ENCODE data around the gene PPIF. TPM values are rescaled to one million over a fixed set of nuclear protein-coding genes. Genes with fewer than 3 reads are reported as not detected.
A peak's percentile ranks its signal among the peaks of the same experiment; 100 is the strongest.

The PPIF gene
- total RNA-seq, 1 donor from 2014 or later = 18.8 TPM

GRCh38 chr10:79380125-79380945 is 33.1 kb downstream of the PPIF start:
- DNase-seq (ENCODE audit: low spot score) (peak; percentile 64), ATAC-seq (peak; percentile 85)
- intact Hi-C loops (cut with DNase I) = no loop called here

DNA sequence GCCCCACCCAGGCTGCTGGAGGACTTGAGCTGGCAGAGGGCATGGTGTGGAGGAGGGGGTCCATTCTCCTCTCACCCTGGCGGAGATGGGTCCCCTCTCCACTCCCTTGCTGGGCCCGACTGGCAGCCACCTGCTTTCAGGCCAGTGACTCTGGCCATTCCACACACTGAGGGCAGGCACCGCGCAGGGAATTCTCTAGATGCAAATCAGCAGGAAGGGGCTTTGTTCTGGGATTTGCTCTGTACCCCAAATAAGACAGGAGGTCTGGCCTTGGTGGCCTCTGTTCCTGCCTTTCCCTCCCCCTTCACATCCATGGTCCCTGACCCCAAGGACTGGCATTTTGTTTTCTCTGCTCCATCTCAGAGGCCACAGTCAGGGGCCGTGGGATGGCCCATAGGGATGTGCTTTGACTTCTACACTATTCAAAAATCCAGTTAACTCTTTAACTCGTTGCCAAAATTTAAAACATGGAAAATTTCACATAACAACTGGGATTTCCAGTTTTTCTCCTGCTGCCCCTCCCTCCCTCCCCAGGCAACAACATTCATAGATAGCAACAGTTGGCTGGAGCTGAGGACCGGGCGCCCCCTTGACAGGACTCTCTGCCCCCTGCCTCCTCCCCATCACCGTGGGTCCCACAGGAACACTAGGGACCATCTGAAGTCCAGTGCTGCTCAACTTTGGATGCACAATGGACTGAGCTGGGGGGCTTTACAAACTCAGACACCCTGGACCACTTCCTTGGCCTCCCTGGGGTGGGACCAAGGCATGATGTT is 33.9 kb downstream of the PPIF start:
- peak; percentile 59 for DNase-seq (ENCODE audit: low spot score)
- peak; percentile 21 for ATAC-seq

GRCh38 chr10:79381804-79382221 is 34.5 kb downstream of the PPIF start:
- DNase-seq (ENCODE audit: low spot score) (peak; percentile 81), ATAC-seq (peak; percentile 66)
- intact Hi-C loops (cut with DNase I) = no loop called here

More for the DNA sequence above, 33.9 kb downstream of the PPIF start:
- intact Hi-C loops (cut with DNase I) = no loop called here

GRCh38 chr10:79382491-79382941 is 35.2 kb downstream of the PPIF start:
- ATAC-seq (peak; percentile 4), DNase-seq (ENCODE audit: low spot score) (peak; percentile 72)
- intact Hi-C loops (cut with DNase I) = no loop called here

- DNase-seq (ENCODE audit: low spot score) (peak; percentile 59), ATAC-seq (no peak)
- intact Hi-C loops (cut with DNase I) = no loop called here
These were observed 36.8 kb downstream of the PPIF start for GRCh38 chr10:79383974-79384606.

DNA sequence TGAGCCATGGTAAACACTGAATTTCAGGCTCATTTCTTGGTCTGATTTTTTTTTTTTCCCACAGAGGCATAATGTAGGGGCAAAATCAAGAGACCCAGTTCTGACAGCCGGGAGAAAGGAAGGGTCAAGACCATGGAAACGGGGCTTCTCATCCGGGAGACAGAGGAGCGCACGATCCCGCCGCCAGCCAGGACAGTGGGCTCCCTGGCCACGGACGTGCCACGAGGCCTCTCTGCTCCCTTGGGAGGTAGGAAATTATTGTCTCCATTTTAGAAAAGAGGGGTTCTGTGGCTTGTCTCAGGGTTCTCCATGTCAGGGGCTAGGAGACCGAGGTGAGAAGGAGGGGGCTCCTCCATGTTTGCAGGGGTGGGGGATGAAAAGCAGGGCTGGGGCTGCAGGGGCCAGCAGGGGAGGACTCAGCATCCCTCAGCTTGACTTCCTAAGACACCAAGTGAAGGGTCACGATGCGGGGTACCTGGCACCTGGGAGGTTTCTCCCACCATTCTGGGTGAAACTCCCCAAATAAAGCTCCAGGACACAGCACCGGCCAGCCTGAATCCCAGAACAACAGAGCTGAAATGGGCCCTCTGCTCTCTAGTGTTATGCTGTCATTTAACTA is 37.6 kb downstream of the PPIF start:
- DNase-seq (ENCODE audit: low spot score) (peak; percentile 48), ATAC-seq (no peak)
- intact Hi-C loops (cut with DNase I) = no loop called here

GRCh38 chr10:79385392-79385795 is 38.1 kb downstream of the PPIF start:
- intact Hi-C loops (cut with DNase I) = no loop called here
- DNase-seq (ENCODE audit: low spot score) (peak; percentile 56), ATAC-seq (no peak)

- intact Hi-C loops (cut with DNase I) = no loop called here
- ATAC-seq (no peak), DNase-seq (ENCODE audit: low spot score) (peak; percentile 53)
These were observed 38.7 kb downstream of the PPIF start for GRCh38 chr10:79385804-79386531.

GRCh38 chr10:79386637-79387465 is 39.6 kb downstream of the PPIF start:
- DNase-seq (ENCODE audit: low spot score) = peak; percentile 61
- ATAC-seq = peak; percentile 21
- intact Hi-C loops (cut with DNase I) = no loop called here

- no peak for ATAC-seq
- DNase-seq (ENCODE audit: low spot score) = peak; percentile 50
- intact Hi-C loops (cut with DNase I) = no loop called here
These were observed 40.3 kb downstream of the PPIF start for GRCh38 chr10:79387466-79387973.

- intact Hi-C loops (cut with DNase I) = no loop called here
- DNase-seq (ENCODE audit: low spot score) (peak; percentile 55), ATAC-seq (no peak)
These were observed 40.9 kb downstream of the PPIF start for GRCh38 chr10:79387974-79388850.

GRCh38 chr10:79390057-79390456 is 42.8 kb downstream of the PPIF start:
- DNase-seq (ENCODE audit: low spot score) (no peak), ATAC-seq (no peak)
- intact Hi-C loops (cut with DNase I) = no loop called here

DNA sequence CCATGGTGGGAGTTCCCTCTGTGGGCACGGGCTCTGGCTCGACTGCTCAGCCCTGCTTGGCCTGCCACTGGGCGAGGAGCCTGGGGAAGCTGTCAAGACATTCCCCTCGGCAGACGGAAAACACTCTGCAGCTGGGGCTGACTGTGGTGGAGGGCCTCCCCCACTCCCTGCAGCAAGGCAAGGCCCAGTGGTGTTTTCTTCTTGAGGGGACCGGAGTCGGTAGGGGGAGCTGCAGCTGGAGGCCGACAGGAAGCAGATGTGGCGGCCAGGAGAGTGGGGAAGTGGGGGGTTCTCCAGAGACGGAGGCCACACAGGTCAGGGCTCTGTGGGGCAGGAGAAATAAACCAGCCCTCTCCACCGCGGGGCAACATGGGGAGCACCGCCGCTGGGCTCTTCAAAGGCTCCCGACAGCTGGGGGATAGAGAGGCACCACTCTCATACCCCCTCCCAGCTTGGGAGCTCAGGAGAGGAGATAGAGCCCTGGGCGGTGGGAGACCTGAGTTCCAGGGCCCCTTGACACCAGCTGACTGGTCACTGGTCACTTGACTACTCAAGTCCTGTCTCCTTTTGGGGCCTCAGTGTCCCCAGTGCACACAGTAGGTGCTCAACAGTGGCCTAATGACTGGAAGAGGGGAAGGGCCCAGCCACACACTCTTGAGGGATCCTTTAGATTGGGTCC is 43.4 kb downstream of the PPIF start:
- ATAC-seq = peak; percentile 19
- peak; percentile 63 for DNase-seq (ENCODE audit: low spot score)
- intact Hi-C loops (cut with DNase I) = no loop called here

GRCh38 chr10:79391231-79392019 is 44.2 kb downstream of the PPIF start:
- ATAC-seq = peak; percentile 6
- intact Hi-C loops (cut with DNase I) = no loop called here
- peak; percentile 64 for DNase-seq (ENCODE audit: low spot score)

DNA sequence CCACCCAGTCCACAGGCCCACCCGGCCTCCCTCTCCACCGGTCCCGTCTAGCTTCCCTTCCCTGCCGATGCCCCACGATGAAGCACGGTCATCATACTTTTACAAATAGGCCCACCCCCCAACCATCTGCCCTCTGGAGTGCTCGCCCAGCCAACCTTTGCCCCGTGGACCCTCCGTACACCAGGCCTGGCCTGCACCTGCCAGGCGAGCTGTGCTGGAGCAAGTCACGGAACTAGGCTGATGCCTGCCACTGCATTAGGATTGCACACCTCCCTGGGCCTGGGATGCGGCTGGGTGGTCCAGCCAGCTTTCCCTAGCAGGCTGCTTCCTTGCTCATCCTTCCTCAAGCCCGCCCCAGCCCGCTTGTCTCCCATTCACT is 44.7 kb downstream of the PPIF start:
- ATAC-seq = no peak
- peak; percentile 53 for DNase-seq (ENCODE audit: low spot score)
- intact Hi-C loops (cut with DNase I) = no loop called here

All from sciatic nerve (tissue), 2 donors.